ENCODE measurements around the gene SNTB2.
"Not testable (repeated sequence)": the region's sequence is repeated elsewhere in the genome, so short reads cannot be mapped to it uniquely, and the experiment has no call there.

Gene SNTB2

DNA sequence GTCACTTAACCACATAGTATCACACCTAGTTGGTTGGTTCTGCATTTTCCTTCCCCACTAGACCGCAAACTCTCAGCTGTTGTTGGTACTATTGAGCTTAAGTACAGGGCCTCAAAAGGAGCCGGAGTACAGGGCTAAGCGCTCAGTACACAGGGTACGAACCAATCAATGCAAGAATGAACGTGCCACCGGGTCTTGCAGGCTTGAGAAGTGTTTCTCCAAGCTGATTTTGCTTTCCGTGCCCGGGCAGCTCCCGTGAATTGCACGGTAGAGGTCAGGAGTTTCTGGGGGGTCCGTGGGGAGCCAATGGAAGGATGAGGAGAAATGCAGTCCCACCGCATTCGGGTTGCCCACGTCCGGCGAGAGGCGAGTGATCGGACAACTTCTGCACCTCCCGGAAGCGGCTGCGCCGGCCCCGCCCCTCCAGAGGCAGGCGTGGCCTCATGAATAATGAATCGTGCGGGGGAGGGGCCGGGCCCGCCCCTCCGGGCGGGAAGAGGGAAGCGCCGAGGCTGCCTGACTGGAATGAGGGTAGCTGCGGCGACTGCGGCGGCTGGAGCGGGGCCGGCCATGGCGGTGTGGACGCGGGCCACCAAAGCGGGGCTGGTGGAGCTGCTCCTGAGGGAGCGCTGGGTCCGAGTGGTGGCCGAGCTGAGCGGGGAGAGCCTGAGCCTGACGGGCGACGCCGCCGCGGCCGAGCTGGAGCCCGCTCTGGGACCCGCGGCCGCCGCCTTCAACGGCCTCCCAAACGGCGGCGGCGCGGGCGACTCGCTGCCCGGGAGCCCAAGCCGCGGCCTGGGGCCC lies at the start of gene SNTB2:
SNTB2 (plus strand) TSS at position 523 of the 804 bp plus-strand sequence; CDS start at position 526, 3 bp downstream.
- peak; percentile 74 for DNase-seq (ENCODE audit: low read depth)

DNA sequence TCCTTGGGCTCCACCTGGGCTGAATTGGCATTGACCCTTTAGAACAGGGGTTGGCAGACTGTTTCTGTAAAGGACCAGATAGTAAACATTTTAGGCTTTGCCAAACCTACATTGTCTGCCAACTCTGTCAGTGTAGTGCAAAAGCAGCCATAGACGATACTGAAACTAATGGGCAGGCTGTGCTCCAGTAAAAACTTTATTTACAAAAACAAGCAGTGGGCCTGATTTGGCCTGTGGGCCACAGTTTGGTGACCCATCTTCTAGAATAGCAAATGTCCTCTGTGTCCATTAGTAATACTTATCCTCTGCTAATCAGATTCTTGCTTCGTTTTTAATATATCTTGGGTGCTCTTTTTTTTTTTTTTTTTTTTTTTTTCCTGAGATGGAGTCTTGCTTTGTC lies 48.4 kb upstream of the SNTB2 start:
- DNase-seq (ENCODE audit: low read depth): no peak

DNA sequence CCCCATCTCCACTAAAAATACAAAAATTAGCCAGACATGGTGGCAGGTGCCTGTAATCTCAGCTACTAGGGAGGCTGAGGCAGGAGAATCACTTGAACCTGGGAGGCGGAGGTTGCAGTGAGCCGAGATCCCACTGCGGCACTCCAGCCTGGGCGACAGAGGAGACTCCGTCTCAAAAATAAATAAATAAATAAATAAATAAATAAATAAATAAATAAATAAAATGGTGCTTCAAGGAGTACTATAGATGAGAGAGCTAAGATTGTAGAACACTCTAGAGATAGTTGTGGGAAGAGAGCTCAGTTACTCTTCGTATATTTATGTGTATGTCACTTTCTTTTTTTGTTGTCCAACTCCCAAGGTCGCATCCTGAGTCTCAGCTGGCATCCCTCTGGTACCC lies 47.5 kb upstream of the SNTB2 start:
- DNase-seq (ENCODE audit: low read depth): not testable (repeated sequence)

DNA sequence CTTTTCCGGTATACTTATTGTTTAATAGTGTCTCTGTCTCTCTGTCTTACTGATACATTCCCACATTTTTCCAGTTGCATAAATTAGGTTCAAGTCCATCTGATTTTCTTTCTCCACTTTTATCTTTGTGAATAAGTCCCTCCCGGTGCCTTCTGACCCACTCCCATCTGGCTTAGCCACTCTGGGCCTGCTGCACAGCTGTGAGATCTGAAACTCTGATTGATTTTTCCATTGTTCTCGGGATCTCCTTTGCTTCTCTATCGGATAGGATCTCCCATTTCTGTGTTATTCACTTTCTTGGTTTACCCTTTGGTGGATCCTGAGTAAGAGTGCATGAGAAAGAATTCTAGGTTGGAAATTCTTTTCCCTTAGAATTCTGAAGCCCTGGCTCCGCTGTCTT lies 46.0 kb upstream of the SNTB2 start:
- no peak for DNase-seq (ENCODE audit: low read depth)

DNA sequence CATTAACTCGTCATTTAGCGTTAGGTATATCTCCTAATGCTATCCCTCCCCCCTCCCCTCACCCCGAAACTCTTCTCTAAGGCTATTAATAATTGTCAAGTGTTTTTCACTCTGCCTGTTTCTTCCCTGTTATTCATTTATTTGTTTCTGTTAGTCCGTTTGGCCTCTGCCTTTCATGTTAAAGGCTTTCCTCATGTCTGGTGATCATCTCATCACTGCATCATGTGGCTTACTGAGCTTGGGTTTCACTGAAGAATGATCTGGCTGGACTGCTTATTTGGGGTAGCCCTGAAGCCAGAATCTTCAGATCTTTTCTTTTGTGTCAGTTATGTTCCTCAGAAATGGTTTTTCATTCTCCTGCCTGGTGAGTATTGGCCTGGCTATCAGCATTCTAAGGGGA lies 45.0 kb upstream of the SNTB2 start:
- DNase-seq (ENCODE audit: low read depth): no peak

DNA sequence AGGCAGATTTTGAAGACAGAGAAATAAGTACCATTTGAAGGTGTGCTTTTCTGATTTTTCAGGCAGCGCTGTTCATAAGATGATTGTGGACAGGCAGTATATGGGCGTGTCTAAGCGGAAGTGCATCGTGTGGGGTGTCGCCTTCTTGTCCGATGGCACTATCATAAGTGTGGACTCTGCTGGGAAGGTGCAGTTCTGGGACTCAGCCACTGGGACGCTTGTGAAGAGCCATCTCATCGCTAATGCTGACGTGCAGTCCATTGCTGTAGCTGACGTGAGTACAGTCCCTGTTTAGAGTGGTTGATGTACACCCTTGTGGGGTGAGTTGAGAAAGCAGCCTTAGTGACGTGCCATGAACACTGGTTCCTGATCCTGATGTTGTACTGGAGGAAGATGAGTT lies 43.8 kb upstream of the SNTB2 start:
- no peak for DNase-seq (ENCODE audit: low read depth)

DNA sequence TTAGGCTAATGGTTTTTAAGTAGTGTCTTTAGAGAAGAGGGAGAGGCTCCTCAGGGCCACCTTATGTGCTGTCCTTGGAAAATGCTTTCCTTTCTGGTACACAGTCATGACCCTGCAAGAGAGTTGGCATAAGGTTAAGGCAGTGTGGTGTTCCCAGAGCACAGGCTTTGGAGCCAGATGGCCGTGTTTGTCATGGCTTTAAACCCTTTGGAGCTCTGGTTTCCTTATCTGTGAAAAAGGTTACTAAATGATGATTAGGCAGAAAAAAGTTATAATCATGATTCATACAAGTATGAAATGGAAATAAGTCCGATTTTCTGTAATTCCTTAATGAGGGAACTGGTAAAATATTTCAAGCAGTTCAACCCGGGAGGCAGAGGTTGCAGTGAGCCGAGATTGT lies 41.3 kb upstream of the SNTB2 start:
- DNase-seq (ENCODE audit: low read depth): no peak

DNA sequence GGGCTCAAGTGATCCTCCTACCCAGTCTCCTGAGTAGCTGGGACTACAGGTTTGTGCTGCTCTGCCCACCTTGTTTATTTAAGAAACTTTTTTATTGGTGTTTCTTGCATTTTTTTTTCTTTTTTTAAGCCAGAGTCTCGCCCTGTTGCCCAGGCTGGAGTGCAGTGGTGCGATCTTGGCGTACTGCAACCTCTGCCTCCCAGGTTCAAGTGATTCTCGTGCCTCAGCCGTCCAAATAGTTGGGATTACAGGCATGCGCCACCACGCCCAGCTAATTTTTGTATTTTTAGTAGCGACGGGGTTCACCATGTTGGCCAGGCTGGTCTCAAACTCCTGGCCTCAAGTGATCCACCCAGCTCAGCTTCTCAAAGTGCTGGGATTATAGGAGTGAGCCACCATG lies 37.3 kb upstream of the SNTB2 start:
- DNase-seq (ENCODE audit: low read depth): not testable (repeated sequence)

DNA sequence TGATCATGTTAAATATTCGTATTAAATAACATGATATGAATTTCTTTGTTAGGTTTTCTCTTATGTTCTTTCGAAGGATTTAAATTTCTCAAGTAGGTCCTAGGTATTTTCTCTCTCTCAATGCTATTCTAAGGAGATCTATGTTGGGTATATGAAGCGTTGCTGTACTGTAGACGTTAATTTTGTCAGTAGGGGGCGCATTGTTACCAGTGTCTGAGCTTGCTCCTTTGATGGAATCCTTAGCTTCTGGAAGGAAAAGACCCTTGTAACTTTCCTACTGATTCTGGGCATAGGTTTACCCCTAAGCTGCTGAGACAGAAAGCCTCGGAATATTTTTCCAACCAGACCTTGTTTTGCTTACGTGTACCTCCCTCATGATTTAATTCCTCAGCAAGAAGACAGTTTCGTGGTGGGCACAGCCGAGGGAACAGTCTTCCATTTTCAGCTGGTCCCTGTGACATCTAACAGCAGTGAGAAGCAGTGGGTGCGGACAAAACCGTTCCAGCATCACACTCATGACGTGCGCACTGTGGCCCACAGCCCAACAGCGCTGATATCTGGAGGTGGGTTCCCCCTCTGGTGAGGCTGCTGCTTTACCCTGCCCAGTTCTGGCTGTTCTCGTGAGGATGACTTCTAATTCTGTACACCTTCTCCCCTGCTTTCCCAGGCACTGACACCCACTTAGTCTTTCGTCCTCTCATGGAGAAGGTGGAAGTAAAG lies 36.7 kb upstream of the SNTB2 start:
- no peak for DNase-seq (ENCODE audit: low read depth)

DNA sequence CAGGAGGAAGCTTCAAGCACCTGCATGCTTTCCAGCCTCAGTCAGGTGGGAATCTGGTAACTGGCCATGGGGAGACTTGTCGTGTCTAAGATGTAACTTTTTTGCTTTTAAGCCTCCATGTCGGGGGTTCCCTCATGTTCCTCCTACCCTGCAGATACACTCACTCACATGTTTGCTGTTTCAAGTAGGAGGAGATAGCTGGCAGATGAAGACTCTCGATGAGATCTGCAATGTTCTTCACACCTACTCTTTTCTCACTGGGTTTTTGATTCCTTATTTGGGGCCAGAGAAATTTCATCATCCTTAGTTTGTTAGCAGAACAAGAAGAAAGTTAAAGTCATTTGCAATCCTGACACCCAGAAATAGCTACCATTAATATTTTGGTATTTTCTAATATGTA lies 29.8 kb upstream of the SNTB2 start:
- no peak for DNase-seq (ENCODE audit: low read depth)

DNA sequence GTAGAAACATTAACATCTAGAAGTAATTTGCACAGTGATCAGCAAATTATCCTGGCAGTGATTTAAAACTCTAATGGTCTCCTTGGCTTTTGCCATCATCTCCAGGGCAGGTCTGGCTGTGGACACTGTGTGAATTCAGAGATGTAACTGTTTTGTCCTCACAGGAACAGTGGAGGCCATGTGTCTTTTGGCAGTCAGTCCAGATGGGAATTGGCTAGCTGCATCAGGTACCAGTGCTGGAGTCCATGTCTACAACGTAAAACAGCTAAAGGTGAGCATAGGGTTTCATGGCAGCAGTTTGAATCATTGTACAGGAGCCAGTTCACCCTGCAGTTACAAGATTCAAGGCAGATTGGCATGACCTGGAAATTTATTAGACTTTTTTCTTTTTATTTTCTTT lies 26.8 kb upstream of the SNTB2 start:
- DNase-seq (ENCODE audit: low read depth): no peak

DNA sequence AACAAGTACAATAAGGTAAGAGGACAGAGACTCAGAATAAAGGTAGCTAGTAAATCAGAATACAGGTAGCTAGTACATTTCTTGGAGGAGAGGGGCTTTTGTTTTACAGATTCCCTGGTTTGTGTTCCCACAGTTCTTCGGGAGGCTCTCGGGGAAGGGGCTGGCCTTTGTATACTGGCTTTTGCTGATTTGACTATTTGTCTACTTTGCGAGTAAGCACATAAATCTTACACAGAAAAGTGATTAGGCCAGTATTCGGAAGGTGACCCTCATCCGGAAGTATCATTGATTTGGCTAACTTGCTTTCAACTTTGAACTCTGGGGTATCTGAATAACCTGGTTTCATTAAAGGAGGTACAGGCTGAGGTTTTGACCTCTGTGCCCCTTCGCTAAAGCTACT lies 21.4 kb upstream of the SNTB2 start:
- no peak for DNase-seq (ENCODE audit: low read depth)

DNA sequence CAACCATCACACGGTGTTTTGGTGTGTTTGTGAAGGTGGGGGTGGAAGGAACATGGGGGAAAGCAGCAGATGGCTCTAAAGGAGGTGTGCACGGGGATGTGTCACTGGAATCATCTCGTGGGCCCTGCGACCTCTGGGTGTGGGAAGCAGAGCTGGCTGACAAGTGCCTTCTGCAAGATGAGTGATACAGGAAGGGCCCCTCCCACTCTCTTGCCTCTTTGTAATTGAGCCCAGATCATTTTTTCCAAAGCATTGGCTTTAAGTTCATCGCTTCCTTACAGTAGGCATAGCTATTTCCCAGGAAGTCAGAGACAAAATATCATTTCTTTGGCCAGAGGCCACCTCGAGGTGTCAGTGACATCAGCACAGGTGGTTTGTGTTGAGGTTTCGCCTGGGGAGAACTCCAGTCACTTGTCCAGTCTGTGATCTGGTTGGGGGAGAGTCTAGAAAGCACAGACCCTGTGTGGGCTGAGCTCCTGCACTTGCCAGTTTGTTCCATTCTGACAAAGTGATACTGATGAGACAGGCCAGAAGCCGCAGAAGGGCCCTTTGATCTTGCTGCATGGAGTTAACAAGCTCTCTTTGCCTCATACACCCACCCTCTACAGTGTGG lies 20.6 kb upstream of the SNTB2 start:
- DNase-seq (ENCODE audit: low read depth): peak; percentile 1

DNA sequence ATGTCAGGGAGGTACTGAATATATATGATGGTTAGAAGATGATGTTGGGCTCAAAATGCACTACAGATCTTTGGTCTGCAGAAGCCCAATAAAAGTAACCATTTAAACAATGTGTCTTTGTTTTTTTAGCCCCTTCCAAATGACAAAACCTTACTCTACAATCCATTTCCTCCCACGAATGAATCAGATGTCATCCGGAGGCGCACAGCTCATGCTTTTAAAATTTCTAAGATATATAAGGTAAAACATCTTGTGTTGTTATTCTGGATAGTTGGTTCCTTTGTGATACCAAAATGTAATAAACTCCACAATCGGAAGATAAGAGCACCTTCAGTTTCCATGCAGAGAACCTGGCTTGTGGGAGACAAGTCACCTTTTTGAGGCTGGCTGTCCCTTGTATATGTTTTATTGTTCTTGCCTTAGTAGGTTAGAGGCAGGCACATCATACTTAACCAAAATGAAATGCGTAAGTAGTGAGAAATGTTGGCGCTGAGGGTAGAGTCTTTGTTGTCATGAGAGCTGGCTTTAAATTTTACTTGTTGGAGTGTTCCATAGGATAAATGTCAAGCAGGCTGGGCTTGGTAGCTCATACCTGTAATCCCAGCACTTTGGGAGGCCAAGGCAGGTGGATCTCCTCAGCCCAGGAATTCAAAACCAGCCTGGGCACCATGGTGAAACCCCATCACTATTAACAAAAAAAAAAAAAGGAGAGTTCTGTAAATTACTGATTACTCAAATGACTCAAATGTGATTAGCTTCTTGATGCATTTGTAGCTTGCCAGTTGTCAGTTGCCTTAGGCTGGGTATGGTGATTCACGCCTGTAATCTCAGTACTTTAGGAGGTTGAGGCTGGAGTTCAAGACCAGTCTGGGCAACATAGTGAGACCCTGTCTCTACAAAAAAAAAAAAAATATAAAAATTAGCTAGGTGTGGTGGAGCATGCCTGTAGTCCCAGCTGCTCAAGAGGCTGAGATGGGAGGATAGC lies 19.7 kb upstream of the SNTB2 start:
- no peak for DNase-seq (ENCODE audit: low read depth)

DNA sequence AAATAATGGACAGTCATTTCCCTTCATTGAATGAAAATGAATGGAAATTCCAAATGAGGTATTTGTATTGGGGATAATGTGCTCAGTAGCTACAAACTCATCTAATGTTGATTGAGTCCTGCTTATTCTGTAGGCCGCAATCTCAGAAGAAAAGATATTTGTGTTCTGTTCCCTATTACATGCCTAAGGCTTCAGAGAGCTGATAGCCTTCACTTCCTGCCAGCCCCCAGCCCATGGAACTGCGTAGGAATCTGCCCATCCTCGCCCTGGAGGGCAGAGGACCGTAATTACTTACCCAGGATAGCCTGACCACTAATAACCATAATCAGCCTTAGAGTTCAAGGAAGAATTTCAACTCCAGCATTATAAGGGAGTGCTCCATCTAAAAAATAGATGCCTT lies 17.9 kb upstream of the SNTB2 start:
- no peak for DNase-seq (ENCODE audit: low read depth)

DNA sequence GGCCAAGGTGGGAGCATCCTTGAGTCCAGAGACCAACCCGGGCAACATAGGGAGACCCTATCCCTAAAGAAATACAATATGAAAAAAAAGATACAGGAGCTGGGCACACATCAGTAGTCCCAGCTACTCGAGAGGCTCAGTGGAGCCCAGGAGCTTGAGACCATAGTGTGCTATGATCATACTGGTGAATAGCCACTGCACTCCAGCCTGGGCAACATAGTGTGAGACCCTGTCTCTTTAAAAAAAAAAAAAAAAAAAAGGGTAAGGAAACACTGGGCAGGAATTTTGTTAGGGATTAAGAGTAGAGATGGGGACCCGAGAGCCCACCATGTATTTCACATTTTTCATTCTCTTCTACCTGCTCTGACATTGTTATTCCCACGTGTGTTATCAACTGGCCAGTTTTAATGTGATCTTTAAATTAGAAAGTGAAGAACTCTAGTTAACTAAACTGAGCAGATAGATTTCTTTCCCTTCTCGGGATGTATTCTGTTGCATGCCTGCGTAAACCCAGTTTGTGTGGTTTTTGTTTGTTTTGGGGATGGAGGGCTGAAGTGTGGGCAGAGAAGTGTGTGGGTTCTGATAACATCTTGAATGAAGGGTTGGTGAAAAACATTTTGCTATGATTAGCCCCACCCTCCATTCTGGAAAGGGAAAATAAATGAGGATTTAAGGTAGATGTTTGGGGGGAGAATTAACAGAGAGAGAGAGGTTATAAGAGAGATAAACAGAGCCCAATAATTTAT lies 17.2 kb upstream of the SNTB2 start:
- DNase-seq (ENCODE audit: low read depth): no peak

DNA sequence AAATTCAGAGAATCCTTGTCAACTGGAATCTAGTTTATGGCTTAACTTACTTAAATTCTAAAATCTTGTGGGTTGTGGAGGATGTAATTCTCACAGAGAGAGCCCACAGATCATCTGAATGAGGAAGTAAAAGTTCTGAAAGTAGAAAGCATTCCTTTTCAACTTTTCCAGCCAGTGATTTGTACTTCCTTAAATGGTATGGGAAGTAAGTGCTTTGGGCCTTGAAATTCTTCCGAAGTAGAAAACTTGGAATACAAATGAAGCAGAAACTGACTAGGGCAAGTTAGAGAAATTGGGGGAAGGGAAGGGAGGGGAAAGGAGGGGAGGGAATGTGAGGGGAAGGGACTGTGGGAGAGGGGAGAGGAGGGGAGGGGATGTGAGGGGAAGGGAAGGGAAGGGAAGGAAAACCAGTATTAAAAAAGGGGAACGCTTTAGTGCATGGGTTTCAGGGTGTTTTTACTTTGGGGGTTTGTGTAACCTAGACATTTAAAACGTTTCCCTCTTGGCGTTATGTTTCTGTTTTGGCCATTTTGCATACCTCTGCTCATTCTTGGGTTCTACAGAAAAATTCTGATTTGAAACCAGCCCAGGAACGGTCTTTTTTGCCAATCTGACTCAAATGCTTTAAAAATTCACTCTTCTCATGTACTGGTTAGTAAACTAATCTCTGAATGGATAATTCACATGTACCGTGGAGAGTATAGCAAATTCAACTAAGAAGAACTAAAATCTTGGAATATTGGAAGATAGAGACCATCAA lies 15.5 kb upstream of the SNTB2 start:
- DNase-seq (ENCODE audit: low read depth): no peak

DNA sequence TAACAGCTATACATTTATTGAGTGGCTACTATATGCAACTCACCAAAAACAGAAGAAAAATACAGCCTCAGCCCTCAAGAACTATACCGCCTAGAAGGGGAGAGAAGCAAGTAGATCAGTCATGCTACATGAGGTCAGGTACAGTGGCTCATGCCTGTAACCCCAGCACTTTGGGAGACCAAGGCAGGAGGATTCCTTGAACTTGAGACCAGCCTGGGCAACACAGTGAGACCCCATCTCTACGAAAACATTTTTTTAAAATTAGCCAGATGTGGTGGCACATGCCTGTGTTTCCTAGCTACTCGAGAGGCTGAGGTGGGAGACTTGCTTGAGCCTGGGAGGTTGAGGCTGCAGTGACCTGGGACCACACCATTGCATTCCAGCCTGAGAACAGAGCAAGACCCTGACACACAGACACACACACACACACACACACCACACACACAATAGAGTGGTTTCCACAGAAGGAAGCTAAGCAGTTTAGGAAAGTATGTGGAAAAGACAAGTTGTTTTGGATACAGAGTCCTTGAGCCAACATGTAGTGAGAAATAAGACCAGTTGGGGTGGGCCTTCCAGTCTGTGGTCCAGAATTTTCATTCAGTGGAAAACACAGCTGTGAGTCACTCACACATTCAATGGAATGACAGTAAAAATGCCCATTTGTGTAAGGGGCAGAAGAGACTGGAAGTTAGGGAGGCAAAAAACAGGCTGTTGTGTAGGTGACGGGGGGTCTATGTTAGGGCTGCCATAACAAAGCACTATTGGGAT lies 10.7 kb upstream of the SNTB2 start:
- DNase-seq (ENCODE audit: low read depth): no peak

DNA sequence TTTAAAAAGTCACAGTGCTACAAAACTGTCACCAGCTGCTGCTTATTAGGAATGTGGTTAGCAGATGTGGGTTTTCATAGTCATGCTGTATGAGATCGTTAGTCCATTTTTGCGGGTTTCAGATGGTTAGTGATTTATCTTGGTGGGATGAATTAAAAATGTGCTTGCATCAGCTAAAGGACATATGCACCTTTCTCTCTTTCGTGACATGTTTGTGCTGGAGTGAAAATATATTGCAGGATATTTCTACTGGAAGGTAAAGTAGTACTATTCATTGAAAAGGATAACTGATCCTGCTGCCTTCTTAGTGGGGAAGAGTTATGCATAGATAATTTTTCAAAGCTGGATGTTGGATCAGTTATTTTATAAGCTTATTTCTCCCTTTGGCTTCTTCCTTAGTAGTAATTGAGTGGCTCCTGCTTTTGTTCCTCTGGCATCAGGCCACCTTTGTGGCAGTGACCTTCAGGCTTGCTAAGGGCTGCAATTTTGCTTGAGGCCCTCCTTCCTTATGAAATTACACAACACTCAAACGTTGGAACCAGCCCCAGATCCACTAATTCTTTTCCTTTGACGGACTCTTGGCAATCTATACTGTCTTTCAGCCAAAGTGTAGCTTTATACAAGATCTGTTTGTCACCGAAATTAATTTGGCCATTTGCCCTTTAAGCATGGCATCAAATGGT lies 7.5 kb upstream of the SNTB2 start:
- no peak for DNase-seq (ENCODE audit: low read depth)
